ENCODE results near the gene UGGT2.
"Not testable (repeated sequence)": the region's sequence is repeated elsewhere in the genome, so short reads cannot be mapped to it uniquely, and the experiment has no call there.

UGGT2 gene

DNA sequence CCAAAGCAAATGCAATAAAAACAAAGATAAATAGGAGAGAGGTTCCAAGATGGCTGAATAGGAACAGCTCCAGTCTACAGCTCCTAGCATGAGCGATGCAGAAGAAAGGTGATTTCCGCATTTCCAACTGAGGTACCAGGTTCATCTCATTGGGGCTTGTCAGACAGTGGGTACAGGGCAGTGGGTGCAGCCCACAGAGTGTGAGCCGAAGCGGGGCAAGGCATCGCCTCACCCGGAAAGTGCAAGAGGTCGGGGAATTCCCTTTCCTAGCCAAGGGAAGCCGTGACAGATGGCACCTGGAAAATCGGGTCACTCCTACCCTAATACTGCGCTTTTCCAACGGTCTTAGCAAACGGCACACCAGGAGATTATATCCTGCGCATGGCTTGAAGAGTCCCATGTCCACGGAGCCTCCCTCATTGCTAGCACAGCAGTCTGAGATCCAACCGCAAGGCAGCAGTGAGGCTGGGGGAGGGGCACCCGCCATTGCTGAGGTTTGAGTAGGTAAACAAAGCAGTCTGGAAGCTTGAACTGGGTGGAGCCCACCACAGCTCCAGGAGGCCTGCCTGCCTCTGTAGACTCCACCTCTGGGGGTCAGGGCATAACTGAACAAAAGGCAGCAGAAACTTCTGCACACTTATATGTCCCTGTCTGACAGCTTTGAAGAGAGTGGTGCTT is 6.6 kb downstream of the UGGT2 start:
- not testable (repeated sequence) for DNase-seq (ENCODE audit: low spot score)

DNA sequence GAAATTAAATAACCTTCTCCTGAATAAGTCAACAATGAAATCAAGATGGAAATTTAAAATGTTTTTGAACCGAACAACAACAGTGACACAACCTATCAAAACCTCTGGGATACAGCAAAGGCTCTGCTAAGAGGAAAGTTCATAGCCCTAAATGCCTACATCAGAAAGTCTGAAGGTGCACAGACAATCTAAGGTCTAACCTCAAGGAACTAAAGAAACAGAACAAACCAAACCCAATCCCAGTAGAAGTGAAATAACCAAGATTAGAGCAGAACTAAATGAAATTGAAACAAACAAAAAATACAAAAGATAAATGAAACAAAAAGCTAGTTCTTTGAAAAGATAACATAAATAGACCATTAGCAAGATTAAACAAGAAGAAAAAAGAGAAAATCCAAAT is 9.0 kb downstream of the UGGT2 start:
- DNase-seq (ENCODE audit: low spot score), result no peak

DNA sequence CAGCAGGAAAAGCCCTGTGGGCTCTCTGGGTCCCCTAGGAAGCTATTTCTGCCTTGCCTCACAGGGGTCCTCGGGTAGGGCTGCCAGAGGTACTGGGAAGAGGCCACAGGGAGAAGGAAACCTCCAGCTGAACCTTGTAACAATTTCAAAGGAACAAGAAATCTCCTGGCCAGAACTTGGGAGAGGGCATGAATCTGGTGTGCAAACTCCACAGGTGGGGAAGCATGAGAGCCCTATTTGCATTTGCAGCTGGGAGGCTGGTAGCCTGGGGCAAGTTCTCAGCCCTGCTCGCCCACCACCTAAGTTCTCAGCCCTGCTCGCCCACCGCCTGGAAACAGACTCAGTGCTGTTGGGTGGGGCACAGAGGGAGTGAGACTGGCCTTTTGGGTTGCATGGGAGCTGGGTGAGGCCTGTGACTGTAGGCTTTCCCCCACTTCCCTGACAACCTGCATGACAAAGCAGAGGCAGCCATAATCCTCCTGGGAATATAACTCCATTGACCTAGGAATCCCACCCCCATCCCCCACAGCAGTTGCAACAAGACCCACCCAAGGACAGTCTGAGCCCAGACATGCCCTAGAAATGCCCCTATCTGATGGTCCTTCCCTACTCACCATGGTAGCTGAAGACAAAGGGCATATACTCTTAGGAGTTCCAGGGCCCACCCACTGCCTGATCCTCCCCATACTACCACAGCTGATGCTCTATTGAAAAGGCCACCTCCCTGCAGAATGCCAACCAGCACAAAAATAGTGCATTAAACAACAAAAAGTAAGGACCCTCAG is 11.7 kb downstream of the UGGT2 start:
- no peak for DNase-seq (ENCODE audit: low spot score)

DNA sequence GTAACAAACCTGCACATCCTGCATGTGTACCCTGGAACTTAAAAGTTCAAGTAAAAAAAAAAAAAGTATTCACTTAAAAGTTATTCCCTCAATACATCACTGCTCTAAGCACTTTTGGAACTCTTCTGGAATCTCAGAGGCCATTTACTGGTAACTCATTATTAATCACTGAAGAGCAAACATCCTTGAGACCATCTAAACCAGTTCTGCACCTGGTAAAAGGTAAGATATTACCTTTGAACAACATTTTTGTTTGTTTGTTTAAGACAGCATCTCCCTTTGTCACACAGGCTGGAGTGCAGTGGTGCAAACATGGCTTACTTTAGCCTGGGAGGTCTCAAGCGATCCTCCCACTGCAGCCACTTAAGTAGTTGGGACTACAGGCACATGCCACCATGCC is 16.7 kb downstream of the UGGT2 start:
- no peak for DNase-seq (ENCODE audit: low spot score)

DNA sequence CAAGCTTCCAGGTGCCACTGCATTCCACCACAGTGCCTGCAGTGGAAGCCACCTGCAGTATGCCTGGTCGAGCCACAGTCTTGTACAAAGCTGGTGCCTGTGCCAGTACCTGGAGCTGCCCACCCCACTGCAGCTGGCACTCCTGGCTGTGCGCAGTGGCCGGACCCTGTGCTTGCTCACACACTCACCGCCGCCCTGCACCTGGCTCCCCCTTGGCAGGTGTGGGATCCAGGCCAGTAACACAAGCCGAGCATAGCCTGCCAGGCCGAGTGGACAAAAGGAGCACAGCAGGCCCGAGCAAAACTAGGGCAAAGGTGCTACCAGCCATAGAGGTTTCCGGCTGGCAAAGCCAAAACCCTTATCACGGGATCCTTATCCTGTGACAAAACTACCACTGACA is 18.5 kb downstream of the UGGT2 start:
- no peak for DNase-seq (ENCODE audit: low spot score)

DNA sequence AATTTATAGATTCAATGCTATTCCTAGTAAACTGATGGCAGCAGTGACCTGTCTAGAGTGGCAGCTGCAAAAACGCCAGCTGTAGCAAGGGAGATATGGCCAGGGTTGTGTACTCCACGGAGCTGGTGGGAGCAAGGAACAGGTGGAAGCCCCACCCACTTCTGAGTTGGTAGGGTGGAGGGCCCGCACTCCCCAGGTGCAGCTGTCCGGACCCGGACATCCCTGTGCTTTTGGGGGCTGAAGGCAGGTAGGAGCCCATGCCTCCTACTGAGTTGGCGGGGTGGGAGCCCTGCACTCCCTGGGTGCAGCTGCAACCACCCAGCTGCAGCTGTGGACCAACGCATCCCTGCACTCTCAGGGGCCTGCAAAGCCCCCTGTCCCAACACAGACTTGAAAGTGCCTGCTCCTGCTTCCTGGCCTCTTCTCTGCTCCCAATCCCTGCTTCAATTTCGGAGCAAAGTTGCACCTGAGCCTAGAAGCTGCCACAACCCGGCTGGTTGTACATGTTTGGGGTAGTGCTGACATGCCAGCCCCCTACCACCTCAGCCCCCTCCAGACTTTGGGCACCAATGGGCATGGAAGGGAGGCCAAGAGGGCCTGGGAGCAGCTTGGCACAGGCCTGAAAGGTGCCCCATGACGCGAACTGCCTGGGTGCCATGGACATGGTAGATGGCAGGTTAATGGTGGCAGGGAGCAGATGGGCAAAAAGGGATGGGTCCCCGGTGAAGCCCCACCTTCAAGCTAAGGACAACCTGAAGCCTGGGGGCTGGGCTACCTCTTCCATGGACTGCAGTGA is 19.8 kb downstream of the UGGT2 start:
- DNase-seq (ENCODE audit: low spot score), result no peak

DNA sequence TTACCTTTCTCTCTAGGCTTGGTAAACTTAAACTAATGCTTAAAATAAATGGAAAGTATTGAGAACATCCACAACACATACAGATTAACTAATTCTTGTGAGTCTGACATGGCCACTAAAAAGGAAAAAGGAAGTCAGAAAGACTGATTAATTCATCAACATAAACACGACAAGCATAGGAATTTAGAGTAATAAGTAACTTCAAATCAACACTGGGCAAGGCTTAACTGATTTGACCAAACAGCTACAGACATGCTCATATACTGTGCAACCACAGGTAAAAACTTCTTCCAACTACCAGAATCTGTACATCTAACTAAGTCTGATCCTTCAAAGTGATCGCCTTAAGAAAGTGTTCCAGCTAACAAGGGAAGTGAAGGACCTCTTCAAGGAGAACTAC is 20.5 kb downstream of the UGGT2 start:
- DNase-seq (ENCODE audit: low spot score), result no peak

DNA sequence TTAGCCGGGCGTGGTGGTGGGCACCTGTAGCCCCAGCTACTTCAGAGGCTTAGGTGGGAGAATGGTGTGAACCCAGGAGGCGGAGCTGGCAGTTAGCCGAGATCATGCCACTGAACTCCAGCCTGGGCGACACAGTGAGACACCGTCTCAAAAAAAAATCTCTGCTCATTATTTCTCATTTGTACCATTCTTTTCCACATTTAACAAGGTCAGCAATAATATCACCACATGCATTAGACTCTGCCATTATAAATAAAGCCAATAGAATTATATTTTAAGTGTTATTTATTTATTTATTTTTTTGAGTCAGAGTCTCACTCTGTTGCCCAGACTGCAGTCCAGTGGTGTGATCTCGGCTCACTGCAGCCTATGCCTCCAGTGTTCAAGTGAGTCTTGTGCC is 24.2 kb downstream of the UGGT2 start:
- DNase-seq (ENCODE audit: low spot score), result no peak

DNA sequence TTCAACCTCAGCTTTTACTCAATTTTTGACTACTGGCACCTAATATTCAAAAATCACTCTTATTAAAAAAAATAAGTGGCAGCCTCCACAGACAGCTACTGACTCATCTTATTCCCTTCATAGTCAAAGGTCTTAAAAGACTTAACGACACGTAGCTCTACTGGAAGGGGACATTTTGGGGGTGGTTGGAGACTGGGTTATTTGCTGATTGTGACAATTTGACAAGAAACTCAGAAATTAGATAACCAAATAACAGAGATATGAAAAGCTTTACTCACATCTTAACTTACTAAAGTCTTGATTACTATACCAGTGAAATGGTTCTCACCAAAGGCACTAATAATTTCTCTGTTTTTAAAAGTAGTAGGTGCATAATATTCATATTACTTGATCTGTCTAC is 25.7 kb downstream of the UGGT2 start:
- DNase-seq (ENCODE audit: low spot score), result no peak

DNA sequence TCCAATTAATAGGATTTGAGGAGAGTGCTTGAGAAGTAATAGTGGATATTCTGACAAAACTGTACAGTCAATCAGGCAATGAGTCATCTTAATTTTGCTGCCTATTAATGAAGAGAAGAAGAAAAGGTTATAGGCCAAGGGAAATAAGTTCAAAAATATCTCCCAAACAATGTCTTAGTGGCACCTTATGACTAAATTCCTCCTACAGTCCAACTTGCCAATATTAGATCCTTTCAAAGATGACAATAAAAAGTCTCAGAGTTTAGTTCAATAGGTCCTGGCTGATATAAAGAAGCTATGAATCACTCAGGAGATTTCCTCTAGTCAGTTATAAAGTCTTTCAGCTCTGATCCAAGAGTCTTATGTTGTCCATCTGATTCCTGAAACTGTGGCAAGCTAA is 27.9 kb downstream of the UGGT2 start:
- DNase-seq (ENCODE audit: low spot score), result no peak

DNA sequence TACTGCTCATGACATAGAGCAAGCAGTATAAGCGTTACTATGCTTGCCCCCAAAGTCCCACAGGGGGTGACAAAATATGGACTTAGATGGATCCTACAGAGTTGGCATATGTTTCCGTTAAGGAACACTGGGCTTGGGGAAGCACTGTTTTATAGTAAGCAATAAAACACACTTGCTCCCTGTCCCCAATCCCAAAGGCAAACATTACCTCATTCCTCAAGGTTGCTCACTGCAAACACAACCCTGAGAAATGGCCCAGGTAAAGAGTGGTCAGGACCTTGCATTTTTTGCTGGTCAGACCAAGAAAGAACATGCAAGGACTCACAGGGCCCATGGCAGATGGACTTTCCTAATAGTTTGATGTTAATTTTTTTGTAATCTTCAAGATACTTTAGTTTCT is 32.3 kb downstream of the UGGT2 start:
- no peak for DNase-seq (ENCODE audit: low spot score)

DNA sequence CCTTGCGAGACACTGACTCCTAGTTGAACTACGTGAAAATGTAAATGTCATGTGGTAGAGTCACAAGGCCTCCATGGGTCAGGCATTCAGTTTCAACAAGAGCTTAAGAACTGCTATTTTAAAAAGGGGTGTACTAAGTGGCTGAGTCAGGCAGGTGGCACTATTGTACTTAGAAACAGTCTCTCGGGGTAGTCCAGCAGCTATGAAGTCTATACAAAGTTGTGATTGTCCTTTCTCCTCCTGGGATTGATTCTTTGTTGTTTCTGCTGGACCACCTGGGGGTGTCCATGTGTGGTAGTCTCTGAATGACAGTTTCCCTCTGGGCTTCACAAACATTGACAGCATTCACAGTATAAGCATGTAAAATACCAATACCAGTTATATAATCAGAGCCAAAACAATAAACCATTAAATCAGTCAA is 33.0 kb downstream of the UGGT2 start:
- peak; percentile 57 for DNase-seq (ENCODE audit: low spot score)

DNA sequence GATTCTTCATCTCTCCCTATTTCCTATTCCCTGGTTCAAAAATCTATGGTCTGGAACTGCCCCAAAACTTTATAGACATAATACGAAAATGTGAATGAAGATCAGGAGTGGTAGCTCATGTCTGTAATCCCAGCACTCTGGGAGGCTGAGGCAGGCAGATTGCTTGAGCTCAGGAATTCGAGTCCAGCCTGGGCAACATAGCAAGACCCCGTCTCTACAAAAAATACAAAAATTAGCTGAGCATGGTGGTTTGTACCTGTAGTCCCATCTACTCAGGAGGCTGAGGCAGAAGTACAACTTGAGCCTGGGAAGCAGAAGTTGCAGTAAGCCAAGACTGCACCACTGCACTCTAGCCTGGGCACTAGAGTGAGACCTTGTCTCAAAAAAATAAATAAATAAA is 35.1 kb downstream of the UGGT2 start:
- DNase-seq (ENCODE audit: low spot score), result no peak

DNA sequence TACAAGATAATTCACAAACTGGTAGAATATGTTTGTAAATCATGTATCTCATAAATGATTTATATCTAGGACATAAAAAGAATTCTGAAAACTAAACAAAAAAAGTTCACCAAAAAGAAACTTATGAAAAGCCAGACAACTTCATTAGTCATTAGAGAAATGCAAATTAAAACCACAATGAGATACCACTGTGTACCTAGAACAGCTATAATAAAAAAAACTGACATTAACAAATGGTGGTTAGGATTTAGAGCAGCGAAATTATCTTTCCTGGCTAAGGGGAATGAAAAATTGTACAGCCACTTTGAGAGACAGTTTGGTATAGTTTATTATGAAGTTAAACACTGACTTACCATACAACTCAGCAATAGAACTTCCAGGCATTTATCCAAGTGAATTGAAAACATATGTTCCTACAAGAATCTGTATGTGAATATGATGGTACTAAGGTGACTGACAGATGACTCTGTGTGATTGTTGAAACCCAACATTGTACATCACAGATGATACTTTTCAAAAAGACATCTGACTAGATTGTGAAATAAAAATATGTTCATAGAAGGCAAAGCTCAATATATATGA is 41.8 kb downstream of the UGGT2 start:
- no peak for DNase-seq (ENCODE audit: low spot score)

DNA sequence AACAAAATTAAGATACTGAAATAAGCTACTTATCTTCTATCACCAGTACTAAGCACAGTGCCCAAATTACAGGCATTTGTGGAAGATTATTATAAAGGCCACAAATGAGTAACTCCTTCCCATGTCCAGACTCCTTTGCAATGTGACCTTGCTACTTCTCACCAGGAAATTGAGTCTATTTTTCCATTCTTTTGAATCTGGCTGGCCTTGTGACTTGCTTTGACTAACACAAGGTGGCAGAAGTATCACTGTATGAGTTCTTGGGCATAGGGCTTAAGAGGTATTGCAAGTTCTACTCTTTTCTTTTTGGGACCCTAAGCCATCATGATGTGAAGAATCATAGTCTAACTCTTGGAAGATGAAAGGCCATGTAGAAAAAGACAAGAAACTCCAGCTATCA is 49.9 kb downstream of the UGGT2 start:
- DNase-seq (ENCODE audit: low spot score), result no peak

DNA sequence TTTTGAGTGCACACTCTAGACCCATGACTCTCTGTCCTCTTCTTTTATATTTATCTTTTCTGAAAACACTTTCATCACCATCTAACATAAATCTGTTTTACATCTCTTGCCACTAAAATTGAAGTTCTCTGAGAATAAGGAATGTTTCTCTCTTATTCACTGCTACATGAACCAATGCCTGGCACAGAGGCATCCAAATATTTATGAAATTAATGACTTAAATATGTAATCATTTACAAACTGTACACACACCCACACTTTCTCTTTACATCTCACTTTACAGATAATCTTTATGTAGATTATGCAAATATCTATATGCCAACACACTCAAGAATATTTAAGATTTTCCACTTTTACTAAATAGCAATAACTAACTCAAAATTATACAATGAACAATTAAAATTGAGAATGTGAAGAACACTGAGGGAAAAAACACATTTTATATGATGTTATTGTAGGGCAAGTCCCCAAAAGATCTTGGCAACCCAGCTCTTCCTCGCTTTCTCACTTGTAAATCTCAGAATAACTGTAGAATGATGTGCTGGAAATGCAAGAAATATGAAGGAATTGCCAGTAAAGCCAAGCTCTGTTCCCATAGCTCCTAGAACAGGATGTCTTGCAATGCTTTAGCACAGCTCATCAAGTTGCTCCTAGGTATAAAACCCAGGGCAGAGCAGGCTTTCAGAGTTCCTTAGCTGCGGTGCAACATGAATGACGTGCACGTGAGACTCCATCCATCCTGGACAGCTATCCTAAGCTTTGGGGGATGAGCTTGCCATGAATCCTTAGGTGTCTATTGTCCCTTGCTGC is 50.7 kb downstream of the UGGT2 start:
- no peak for DNase-seq (ENCODE audit: low spot score)

DNA sequence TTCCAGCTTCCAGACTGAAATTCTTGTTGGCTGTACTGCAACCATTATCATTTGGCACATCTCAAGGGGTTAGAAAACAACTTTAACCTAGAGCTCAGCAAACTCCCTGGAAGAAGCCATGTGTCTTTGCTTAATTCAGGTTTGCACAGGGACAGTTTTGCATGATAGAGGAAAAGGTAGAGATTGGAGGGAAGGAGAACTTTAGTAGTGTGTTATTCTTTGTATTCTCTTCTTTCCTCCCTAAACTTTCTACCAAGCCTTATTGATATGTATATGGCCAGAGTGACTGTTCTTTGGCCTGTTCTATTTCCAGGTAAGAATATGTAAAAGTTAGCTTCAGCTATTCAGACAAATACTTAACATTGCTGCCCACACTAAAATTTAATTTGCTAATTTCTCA is 53.1 kb downstream of the UGGT2 start:
- no peak for DNase-seq (ENCODE audit: low spot score)

DNA sequence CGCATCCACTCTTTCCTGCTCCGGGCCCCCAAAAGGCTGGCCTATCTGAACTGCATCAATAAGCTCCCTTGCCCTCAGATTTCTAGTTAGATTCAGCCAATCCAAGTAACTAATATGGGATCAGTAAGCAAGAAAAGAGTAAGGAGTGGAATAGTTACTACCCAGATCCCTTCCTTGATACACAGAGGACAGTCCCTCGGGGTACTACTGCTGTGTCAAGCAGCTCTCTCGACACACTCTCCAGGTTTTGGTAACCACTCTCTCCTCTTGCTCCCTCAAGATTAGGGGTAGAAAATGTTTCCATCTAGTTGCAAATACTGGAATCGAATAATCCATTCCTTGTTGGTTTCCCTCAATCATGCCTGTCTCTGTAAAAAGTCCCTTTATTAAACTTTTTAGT is 65.4 kb downstream of the UGGT2 start:
- no peak for DNase-seq (ENCODE audit: low spot score)

DNA sequence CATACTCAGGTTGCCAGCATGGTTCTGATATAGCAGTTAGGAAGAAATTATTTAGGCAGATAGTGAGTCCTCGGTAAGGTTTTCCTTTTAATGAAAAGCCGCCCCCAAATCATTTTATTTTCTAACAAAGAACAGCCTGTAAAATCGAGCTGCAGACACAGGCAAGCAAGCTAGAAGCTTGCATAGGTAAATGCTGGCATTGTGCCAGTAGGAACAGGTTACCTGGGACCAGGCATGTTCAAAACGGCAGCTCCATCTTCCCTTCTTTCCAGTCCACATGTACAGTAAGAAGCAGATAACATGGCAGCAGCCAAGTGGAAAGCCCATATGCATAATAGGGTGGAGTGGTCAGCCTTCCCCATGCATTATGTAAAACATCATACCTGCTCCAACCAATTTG is 71.1 kb downstream of the UGGT2 start:
- no peak for DNase-seq (ENCODE audit: low spot score)

DNA sequence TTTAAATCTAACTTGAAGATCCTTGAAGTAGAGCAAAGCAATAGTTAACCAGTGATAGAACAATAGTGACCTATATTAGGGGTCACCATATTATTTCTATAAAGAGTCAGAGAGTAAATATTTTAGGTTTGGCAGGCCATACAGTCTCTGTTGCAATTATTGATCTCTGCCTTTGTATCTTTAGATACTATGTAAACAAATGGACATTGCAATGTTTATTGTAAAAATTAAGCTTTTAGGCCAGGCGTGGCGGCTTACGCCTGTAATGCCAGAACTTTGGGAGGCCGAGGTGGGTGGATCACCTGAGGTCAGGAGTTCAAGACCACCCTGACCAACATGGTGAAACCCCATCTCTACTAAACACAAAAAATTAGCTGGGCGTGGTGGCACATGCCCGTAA is 80.5 kb downstream of the UGGT2 start:
- DNase-seq (ENCODE audit: low spot score), result not testable (repeated sequence)

DNA sequence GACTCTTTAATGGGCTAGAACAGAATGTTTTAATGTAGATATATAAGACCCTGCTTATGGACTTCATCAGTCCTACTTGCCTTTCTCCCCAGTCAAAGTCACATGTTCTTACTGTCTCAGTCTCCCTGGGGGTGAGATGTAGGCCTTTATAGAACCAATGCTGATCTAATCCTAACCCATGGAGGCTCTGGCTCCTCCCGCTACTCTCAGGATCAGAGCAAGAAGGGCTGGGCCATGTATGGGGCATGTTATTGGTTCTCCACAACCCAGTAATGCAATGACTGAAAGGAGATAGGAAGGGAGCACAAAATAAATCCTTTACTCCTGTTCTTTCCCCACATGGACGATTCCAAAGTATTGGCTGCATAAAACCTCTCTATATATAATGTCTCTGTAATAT is 82.3 kb downstream of the UGGT2 start:
- no peak for DNase-seq (ENCODE audit: low spot score)

DNA sequence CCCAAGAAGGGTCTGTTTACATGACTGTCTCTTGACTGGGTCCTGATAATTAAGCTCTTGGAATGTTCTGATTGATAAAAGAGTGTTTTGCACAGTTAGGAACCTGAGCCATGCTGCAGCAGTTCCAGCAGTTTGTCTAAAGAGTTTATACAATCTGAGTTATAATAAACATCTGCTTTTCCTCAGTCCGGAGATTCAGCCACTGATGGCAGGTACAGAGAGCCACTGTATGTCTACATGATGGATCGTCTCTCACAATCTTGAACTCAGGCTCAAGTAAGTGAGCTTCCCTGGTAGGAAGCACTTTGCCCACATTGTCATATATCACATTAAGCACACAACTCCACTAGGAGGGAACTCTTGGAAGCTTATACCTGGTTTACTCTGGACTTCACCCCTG is 84.3 kb downstream of the UGGT2 start:
- DNase-seq (ENCODE audit: low spot score), result no peak
